Retinal pigment epithelial cell (primary cell): ENCODE measurements around the gene CLIC1.

ENCODE experiments used
- DNase-seq: peaks from one replicate; pipeline ENCODE4 v3.0.0-alpha.2; 2010; ENCODE audit warnings: low read depth
- H3K4me3 ChIP-seq: 2 replicates; pipeline ENCODE4 v1.5.1; 2011; ENCODE audit warnings: mild to moderate bottlenecking, low read length, control low read depth, moderate library complexity
- TF ChIP-seq, protein P1 (sequence below): conservative IDR thresholded peaks from 2 replicates; pipeline ENCODE4 v1.5.1; 2011; ENCODE audit warnings: low read depth, low read length, control low read depth, inconsistent platforms

Gene CLIC1

DNA sequence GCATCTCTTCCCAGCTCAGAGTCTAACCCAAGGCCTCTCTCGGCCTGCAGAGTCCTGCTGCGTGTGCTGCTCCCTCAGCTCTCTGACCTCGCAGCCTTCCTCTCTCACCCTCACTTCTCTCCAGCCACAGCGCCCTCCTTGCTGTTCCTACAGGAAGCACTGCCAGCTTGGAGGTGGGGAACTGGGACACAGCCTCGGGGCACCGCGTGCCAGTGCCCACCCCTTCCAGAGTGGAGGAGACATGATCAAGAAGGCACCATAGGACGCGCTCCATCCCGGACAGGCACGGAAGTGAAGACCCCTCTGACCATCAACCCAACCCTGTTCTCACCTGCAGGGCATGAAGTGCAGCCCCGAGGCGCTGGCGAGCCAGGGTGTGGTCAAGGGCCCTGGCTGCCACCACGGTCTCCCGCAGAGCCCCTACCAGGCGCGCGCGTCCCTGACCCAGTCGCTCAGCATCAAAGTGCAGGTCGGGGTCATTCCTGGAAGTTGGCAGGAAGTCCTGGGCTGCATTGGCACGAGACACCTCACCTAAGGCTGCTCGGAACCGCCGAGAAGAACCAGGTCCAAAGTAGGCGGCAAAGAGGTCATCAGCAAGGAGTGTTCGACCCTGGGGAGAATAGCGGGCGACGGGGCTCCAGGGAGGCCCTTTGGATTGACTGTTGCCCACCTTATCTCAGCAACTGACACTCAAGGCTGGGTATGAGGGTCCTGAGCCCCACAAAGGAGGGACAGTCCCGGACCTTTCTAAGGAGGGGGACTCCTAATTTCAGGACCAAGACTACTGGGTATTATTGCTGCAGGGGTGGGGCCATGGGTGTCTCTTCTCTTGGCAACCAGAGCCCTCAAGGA is 39.5 kb upstream of the CLIC1 start:
- H3K4me3 ChIP-seq, result no peak overlapping the region
- DNase-seq, result no peak
- TF ChIP-seq, protein P1, sequence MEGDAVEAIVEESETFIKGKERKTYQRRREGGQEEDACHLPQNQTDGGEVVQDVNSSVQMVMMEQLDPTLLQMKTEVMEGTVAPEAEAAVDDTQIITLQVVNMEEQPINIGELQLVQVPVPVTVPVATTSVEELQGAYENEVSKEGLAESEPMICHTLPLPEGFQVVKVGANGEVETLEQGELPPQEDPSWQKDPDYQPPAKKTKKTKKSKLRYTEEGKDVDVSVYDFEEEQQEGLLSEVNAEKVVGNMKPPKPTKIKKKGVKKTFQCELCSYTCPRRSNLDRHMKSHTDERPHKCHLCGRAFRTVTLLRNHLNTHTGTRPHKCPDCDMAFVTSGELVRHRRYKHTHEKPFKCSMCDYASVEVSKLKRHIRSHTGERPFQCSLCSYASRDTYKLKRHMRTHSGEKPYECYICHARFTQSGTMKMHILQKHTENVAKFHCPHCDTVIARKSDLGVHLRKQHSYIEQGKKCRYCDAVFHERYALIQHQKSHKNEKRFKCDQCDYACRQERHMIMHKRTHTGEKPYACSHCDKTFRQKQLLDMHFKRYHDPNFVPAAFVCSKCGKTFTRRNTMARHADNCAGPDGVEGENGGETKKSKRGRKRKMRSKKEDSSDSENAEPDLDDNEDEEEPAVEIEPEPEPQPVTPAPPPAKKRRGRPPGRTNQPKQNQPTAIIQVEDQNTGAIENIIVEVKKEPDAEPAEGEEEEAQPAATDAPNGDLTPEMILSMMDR, result no peak

DNA sequence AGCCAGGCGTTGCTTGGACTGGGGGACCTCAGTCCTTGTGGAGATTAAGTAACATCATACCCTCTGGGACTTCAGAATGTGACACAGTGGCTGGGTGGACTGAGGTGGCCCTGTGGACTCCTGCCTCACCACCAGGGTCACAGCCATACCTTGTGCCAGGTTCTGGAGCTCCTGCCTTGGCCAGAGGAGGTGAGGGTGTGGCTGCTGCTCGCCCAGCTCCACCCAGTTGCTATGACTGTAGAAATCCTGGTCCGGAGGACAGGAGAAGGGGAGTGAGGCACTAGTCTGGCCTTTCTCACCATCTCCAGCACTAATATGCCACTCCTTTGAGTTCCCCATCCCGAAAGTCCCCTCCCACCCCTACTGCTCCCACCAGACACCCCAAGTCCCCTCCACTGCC is 38.9 kb upstream of the CLIC1 start:
- H3K4me3 ChIP-seq, result no peak overlapping the region
- TF ChIP-seq, protein P1, result no peak
- DNase-seq, result no peak

DNA sequence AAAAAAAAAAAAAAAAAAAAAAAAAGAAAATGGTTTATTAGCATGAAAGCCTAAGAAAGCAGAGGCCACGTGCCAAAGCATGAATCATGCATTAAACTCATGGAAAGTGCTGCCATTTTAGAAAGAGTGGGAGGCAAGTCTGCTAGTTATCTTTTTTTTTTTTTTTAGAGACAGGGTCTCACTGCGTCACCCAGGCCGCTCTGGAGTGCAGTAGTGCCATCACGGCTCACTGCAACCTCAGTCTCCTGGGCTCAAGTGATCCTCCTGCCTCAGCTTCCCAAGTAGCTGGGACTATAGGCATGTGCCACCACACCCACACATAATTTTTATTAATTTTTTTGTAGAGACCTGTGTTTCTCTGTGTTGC is 35.6 kb upstream of the CLIC1 start:
- H3K4me3 ChIP-seq, result no peak overlapping the region
- TF ChIP-seq, protein P1, result no peak
- no peak for DNase-seq

DNA sequence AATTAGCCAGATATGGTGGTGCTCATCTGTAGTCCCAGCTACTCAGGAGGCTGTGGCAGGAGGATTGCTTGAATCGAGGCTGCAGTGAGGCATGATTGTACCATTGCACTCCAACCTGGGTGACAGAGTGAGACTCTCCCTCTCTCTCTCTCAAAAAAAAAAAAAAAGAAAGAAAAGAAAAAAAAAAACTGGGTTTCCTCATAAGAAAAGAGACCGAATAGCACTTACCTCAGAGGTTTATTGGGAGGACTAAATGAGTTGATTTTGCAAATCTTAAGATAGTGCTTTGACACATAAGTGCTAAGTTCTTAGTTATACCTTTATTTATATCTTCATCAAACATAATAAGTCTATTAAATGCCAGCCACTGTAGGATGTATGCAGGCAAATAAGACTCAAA is 34.5 kb upstream of the CLIC1 start:
- DNase-seq, result no peak
- H3K4me3 ChIP-seq, result no peak overlapping the region
- TF ChIP-seq, protein P1, result no peak

DNA sequence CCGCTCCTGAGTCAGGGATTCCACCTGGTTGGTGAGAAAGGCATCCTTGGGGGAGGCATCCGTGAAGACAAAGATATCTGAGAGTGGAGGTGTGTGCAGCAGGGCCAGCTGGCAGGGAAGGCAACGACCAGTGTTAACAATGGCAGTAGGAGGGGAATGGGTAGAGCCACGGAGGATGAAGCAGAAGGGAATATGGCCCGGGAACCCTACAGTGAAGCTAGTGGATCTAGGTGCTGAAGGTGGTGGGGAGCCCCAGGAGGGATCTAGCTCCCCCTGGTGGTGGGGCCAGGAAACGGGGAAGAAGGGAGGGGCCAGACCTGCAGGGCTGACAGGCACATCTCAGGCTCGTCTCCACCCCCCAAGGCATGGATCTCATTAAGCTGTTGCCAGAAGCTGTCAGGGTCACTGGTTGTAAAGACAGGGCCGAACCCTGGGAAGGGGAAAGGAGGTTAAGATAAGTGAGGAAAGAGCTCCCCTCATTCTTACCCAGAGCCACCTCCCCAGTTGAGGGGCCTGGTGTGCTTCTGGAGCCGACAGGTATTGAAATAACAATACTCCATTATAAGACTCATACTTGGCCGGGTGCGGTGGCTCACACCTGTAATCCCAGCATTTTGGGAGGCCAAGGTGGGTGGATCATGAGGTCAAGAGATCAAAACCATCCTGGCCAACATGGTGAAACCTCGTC is 33.5 kb upstream of the CLIC1 start:
- no peak overlapping the region for H3K4me3 ChIP-seq
- TF ChIP-seq, protein P1, result peak; percentile 87
- no peak for DNase-seq

DNA sequence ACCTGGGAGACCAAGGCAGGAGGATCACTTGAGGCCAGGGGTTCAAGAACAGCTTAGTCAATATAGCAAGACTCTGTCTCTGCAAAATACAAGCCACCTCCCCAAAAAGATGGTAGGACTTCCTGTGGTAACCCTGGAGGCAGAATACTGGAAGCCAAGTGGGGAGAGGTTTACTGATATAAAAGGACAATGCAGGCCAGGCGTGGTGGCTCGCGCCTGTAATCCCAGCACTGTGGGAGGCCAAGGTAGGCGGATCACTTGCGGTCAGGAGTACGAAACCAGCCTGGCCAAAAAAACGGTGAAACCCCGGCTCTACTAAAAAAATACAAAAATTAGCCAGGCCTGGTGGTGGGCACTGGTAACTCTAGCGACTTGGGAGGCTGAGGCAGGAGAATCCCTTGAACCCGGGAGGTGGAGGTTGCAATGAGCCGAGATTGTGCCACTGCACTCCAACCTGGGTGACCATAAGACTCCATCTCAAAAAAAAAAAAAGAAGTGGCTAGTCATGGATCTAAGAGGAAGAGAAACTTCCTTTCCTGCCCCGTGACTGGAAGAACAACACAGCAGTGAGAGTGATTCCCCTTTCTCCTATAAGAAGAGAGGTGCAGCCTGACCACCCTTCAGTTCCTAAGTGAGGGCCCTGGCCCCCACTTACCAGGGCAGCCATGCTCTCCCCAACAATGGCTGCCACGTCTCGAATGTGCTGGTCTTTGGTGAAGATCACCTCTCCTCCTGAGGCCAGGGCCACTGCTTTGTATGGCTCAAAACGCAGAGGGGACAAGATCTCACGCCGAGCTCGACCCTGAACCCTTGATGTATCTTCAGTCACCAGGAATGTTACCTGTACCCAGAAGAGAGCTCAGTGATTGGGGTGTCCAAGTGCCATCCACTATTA is 32.3 kb upstream of the CLIC1 start:
- no peak for DNase-seq
- H3K4me3 ChIP-seq, result no peak overlapping the region
- TF ChIP-seq, protein P1, result no peak
